ENCODE measurements around the gene MAD1L1. TPM values are rescaled to one million over a fixed set of nuclear protein-coding genes. Genes with fewer than 3 reads are reported as not detected.
"Not testable (repeated sequence)": the region's sequence is repeated elsewhere in the genome, so short reads cannot be mapped to it uniquely, and the experiment has no call there.

The MAD1L1 gene
- total RNA-seq, 1 experiment from 2014 or later: 38.5 TPM

- no peak overlapping the region for H3K4me2 ChIP-seq (ENCODE audit: low read length)
- no peaks in the 10 kb centered on the region for H3K4me1 ChIP-seq (ENCODE audit: control insufficient read depth in 1 of 2, insufficient read depth in 2 of 2, low read length in 2 of 2)
- ChIA-PET RAD21 (ENCODE audit: low non-redundant PET in 1 of 2, low total read pairs in 2 of 2, uncharacterized antibody in 2 of 2, unreplicated experiment in 2 of 2) (no interaction called here), POLR2A (no interaction called here), CTCF (no interaction called here)
- H2AFZ ChIP-seq (ENCODE audit: low read depth, low read length, poor library complexity, severe bottlenecking): no peak overlapping the region
- DNase-seq (ENCODE audit: low read depth, low spot score) (no peak), ATAC-seq (no peak)
- no peak overlapping the region for H3K27ac ChIP-seq (ENCODE audit: low read depth, low read length)
- no peaks in the 10 kb centered on the region for H4K20me1 ChIP-seq (ENCODE audit: insufficient read depth)
- H3K9me3 ChIP-seq (ENCODE audit: control insufficient read depth in 1 of 2, insufficient read depth in 1 of 2, low read depth in 1 of 2, low read length in 2 of 2): no peaks in the 10 kb centered on the region
- no peak for TF ChIP-seq CEBPB (IDR thresholded peaks at IDR 0.05; ENCODE audit: low read depth)
- TF ChIP-seq ZBTB33 (IDR thresholded peaks at IDR 0.05; ENCODE audit: extremely low read depth, insufficient replicate concordance, low read length): no peak
- no peak for TF ChIP-seq EZH2phosphoT487 (IDR thresholded peaks at IDR 0.05; ENCODE audit: borderline replicate concordance)
- no peak for TF ChIP-seq EZH2 (IDR thresholded peaks at IDR 0.05)
- TF ChIP-seq TCF7L2 (IDR thresholded peaks at IDR 0.05; ENCODE audit: borderline replicate concordance, extremely low read depth, insufficient read depth, insufficient read length): no peak
- TF ChIP-seq CBX3 (IDR thresholded peaks at IDR 0.05; ENCODE audit: low read depth): no peak
- no TSS peak for BruUV-seq (replicated peaks)
- no peak overlapping the region for H3K4me3 ChIP-seq (replicated peaks in 1 of 2; ENCODE audit: low read depth in 1 of 2, low read length in 2 of 2)
- no peaks in the 10 kb centered on the region for H3K9me2 ChIP-seq (ENCODE audit: insufficient read depth)
- no peaks in the 10 kb centered on the region for H3K36me3 ChIP-seq (ENCODE audit: control insufficient read depth in 1 of 2, insufficient read depth in 2 of 2, low read length in 2 of 2)
- H3K27me3 ChIP-seq (ENCODE audit: insufficient read depth, low read length): no peaks in the 10 kb centered on the region
- no peaks in the 10 kb centered on the region for H3K79me2 ChIP-seq (ENCODE audit: insufficient read depth, low read length)
- H3K9ac ChIP-seq (ENCODE audit: low read length): no peak overlapping the region
- intact Hi-C loops (cut with micrococcal nuclease): no loop called here
Measured at GRCh38 chr7:1842321-1843221, 390.2 kb downstream of the MAD1L1 start.

GRCh38 chr7:1841286-1842021 lies 391.3 kb downstream of the MAD1L1 start:
- H3K4me2 ChIP-seq (ENCODE audit: low read length); POLR2A ChIA-PET; H3K27ac ChIP-seq (ENCODE audit: low read depth, low read length); intact Hi-C loops (cut with micrococcal nuclease); DNase-seq (ENCODE audit: low read depth, low spot score); H3K4me3 ChIP-seq (replicated peaks in 1 of 2; ENCODE audit: low read depth in 1 of 2, low read length in 2 of 2); BruUV-seq (replicated peaks); H4K20me1 ChIP-seq (ENCODE audit: insufficient read depth); H3K36me3 ChIP-seq (ENCODE audit: control insufficient read depth in 1 of 2, insufficient read depth in 2 of 2, low read length in 2 of 2); H3K9me2 ChIP-seq (ENCODE audit: insufficient read depth); H3K27me3 ChIP-seq (ENCODE audit: insufficient read depth, low read length); H3K9ac ChIP-seq (ENCODE audit: low read length); H3K4me1 ChIP-seq (ENCODE audit: control insufficient read depth in 1 of 2, insufficient read depth in 2 of 2, low read length in 2 of 2); H3K9me3 ChIP-seq (ENCODE audit: control insufficient read depth in 1 of 2, insufficient read depth in 1 of 2, low read depth in 1 of 2, low read length in 2 of 2); H2AFZ ChIP-seq (ENCODE audit: low read depth, low read length, poor library complexity, severe bottlenecking); RAD21 ChIA-PET (ENCODE audit: low non-redundant PET in 1 of 2, low total read pairs in 2 of 2, uncharacterized antibody in 2 of 2, unreplicated experiment in 2 of 2); ATAC-seq; CTCF ChIA-PET; H3K79me2 ChIP-seq (ENCODE audit: insufficient read depth, low read length): not testable (repeated sequence)

GRCh38 chr7:1840744-1841143 lies 392.0 kb downstream of the MAD1L1 start:
- BruUV-seq (replicated peaks); DNase-seq (ENCODE audit: low read depth, low spot score); H3K27me3 ChIP-seq (ENCODE audit: insufficient read depth, low read length); H3K27ac ChIP-seq (ENCODE audit: low read depth, low read length); H4K20me1 ChIP-seq (ENCODE audit: insufficient read depth); intact Hi-C loops (cut with micrococcal nuclease); H3K9me3 ChIP-seq (ENCODE audit: control insufficient read depth in 1 of 2, insufficient read depth in 1 of 2, low read depth in 1 of 2, low read length in 2 of 2); H3K4me2 ChIP-seq (ENCODE audit: low read length); H3K4me3 ChIP-seq (replicated peaks in 1 of 2; ENCODE audit: low read depth in 1 of 2, low read length in 2 of 2); POLR2A ChIA-PET; ATAC-seq; H3K9ac ChIP-seq (ENCODE audit: low read length); H3K36me3 ChIP-seq (ENCODE audit: control insufficient read depth in 1 of 2, insufficient read depth in 2 of 2, low read length in 2 of 2); RAD21 ChIA-PET (ENCODE audit: low non-redundant PET in 1 of 2, low total read pairs in 2 of 2, uncharacterized antibody in 2 of 2, unreplicated experiment in 2 of 2); H3K79me2 ChIP-seq (ENCODE audit: insufficient read depth, low read length); H2AFZ ChIP-seq (ENCODE audit: low read depth, low read length, poor library complexity, severe bottlenecking); H3K9me2 ChIP-seq (ENCODE audit: insufficient read depth); H3K4me1 ChIP-seq (ENCODE audit: control insufficient read depth in 1 of 2, insufficient read depth in 2 of 2, low read length in 2 of 2); CTCF ChIA-PET: not testable (repeated sequence)
